AG09319 (cell line): ENCODE results near the gene ZDHHC18.
"Not testable (repeated sequence)": the region's sequence is repeated elsewhere in the genome, so short reads cannot be mapped to it uniquely, and the experiment has no call there.

ENCODE experiments used
- DNase-seq: peaks from one replicate; pipeline ENCODE4 v3.0.0-alpha.2; 2010; ENCODE audit warnings: low read depth; ENCODE audit errors: extremely low read depth
- TF ChIP-seq, protein P1 (sequence below): IDR thresholded peaks from 2 replicates; pipeline ENCODE4 v1.5.1; 2011; ENCODE audit warnings: low read depth, mild to moderate bottlenecking, inconsistent platforms, low read length, moderate library complexity

Gene ZDHHC18

DNA sequence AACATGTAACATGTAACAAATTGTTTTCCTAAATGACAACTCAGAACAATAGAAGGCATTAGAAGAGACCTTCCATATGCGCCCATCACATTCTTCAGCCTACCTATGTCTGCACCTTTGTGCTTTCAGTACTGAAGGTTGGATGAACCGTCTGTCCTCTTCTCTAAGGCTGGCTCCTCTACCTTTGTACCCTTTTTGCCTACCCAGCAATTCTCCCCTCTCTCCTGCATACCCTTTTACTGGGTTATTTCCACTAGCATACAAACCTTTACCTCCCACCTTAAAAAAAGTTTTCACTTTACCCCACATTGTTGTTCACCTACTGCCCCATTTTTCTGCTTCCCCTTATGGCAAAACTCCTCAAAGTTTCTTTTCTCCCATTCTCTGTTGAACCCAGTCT lies 33.6 kb upstream of the ZDHHC18 start:
- TF ChIP-seq, protein P1, sequence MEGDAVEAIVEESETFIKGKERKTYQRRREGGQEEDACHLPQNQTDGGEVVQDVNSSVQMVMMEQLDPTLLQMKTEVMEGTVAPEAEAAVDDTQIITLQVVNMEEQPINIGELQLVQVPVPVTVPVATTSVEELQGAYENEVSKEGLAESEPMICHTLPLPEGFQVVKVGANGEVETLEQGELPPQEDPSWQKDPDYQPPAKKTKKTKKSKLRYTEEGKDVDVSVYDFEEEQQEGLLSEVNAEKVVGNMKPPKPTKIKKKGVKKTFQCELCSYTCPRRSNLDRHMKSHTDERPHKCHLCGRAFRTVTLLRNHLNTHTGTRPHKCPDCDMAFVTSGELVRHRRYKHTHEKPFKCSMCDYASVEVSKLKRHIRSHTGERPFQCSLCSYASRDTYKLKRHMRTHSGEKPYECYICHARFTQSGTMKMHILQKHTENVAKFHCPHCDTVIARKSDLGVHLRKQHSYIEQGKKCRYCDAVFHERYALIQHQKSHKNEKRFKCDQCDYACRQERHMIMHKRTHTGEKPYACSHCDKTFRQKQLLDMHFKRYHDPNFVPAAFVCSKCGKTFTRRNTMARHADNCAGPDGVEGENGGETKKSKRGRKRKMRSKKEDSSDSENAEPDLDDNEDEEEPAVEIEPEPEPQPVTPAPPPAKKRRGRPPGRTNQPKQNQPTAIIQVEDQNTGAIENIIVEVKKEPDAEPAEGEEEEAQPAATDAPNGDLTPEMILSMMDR: no peak

GRCh38 chr1:26794391-26794790 lies 32.1 kb upstream of the ZDHHC18 start:
- TF ChIP-seq, protein P1: no peak
- DNase-seq: no peak

More for the DNA sequence above, 33.6 kb upstream of the ZDHHC18 start:
- no peak for DNase-seq

DNA sequence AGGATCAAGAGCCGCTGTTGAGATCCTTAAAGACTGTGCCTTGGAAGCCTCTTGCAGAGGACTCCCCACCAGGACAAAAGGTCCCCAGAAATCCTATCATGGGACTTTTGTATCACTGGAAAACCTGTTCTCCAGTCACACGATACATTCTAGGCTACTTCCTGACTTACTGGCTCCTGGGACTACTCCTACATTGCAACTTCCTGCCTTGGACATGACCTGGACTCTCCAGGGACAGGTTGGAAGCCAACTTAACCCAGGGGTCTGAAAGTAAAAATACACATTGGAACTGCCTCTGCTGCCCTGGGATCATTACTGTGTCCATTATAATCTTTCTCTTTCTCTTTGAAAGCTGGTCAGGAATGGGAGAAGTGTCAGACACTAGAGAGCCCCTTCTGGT lies 28.9 kb upstream of the ZDHHC18 start:
- no peak for DNase-seq
- TF ChIP-seq, protein P1: no peak

DNA sequence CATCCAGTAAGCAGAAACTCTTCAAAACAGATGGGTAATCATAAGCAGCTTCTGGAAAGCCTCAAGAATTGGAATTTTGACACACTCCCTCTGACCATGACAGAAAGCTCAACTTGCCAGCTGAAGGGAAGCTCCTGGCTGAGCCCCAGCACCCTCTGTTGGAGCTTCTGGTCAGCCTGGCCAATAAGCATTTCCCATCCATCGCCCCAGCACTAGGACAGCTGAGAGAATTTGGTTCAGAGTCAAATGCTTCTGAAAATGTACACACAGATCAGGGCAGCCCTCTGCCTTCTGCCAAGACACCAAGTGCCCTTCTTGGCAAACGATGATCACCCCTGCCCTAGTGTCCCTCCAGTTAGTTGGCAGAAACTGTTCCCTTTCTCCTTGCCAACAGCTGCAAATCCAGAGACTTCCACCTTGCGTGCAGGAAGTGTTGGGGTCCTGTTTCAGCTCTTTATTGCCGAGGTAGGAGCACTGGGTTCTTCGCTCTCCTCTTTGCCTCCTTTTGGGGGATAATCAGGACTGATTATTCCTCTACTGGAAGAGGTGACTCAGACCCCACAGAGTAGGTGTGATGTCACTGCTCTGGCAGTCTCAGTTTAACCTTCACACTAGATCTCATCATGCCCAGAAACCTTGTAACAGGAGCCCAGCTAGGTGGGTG lies 26.9 kb upstream of the ZDHHC18 start:
- peak; percentile 69 for DNase-seq
- TF ChIP-seq, protein P1: no peak

DNA sequence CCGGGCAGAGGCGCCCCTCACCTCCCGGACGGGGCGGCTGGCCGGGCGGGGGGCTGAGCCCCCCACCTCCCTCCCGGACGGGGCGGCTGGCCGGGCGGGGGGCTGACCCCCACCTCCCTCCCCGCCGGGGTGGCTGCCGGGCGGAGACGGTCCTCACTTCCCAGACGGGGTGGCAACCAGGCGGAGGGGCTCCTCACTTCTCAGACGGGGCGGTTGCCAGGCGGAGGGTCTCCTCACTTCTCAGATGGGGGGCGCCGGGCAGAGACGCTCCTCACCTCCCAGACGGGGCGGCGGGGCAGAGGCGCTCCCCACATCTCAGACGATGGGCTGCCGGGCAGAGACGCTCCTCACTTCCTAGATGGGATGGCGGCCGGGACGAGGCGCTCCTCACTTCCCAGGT lies 22.6 kb upstream of the ZDHHC18 start:
- DNase-seq: not testable (repeated sequence)

DNA sequence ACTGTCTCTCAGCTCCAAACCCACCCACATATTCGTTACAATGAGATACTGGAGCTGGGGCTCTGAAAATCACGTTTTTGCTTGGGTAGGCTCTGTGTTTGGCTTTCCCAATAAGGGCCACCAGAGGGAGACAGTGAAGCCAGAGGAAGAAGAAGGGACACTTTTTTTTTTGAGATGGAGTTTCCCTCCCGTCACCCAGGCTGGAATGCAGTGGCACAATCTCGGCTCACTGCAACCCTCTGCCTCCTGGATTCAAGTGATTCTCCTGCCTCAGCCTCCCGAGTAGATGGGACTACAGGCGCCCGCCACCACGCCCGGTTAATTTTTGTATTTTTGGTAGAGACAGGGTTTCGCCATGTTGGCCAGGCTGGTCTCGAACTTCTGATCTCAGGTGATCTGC lies 16.4 kb upstream of the ZDHHC18 start:
- TF ChIP-seq, protein P1: peak; percentile 84
- DNase-seq: not testable (repeated sequence)

DNA sequence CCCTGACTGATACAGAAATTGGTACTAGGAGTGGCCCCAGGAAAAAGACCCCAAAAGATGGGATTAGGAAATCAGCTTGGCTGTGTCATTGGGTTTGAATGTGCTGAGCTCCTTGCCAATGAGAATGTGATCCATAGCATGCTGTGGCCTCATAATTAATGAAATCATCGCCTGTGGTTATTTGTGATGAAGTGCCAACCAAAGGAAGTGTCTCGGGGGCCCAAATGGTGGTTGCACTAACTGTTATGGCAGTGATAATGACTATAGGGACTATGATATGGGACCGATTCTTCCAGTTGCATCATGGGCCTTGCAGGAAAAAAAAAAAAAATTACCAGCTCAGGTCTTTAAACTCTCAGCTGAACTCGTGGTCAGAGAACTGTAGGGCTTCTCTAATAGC lies 15.4 kb upstream of the ZDHHC18 start:
- TF ChIP-seq, protein P1: no peak
- DNase-seq: no peak

DNA sequence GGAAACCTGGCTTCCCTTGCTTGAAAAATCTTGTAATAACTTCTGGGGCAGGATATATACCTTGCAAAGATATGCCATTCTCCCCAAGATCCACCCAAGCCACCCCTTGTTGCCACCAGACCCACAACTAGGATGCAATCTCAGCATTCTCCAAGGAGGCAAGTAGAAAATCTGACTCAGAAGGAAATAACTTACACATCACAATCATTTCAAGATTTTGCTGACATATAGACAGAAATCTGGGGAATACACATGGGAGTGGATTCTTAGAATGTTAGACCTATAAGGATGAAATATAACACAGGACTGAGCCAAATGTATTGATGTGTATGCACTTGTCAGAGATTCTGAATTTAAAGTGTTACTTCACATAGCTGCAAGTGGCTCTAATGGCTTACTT lies 14.8 kb upstream of the ZDHHC18 start:
- no peak for DNase-seq
- TF ChIP-seq, protein P1: no peak
